ENCODE measurements around the gene ERICH4.

ERICH4 gene, protein sequence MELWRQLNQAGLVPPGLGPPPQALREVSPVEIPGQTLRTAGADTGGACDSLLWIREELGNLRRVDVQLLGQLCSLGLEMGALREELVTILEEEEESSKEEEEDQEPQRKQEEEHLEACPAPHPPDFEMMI

DNA sequence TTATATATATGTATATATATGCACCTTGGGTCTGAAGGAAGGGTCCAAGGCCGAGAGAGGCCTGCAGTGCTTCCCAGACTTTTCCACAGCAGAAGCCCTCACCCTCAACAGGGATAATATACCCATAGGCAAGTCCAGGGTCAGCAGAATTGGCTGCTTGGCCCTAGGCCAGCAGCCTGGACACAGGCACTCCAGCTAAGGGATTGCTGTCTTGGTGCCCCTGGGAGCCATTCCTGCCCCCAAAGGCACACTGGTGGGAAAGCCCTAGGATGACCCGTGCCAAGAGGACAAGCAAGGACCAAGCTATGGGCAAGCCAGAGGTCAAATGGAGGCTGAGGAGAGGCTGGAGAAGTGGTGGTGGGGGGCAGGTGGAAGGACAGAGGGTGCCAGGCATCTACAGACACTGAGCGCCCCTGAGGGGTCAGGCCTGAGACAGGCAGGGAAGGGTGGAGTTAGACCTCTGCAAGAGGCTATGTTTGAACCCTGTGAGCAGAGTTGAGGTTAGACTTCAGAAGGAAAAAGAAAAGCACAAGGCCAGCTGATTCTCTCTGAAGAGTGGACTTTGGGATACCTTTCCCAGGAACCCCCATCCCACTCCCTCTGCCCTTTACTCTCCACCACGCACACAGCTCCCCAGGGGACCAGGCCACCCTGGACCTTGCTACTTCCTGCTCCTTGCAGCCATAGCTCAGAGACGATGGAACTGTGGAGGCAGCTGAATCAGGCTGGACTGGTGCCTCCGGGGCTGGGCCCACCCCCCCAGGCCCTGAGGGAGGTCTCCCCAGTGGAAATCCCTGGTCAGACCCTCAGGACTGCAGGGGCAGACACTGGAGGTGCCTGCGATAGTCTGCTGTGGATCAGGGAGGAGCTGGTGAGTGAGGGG is at the start of gene ERICH4:
Gene ERICH4 (plus strand): TSS at position 684 of the 883 bp plus-strand sequence. CDS start 14 bp downstream, at position 698.
- no peak for DNase-seq (ENCODE audit: low read depth)
- TF ChIP-seq, protein P1, sequence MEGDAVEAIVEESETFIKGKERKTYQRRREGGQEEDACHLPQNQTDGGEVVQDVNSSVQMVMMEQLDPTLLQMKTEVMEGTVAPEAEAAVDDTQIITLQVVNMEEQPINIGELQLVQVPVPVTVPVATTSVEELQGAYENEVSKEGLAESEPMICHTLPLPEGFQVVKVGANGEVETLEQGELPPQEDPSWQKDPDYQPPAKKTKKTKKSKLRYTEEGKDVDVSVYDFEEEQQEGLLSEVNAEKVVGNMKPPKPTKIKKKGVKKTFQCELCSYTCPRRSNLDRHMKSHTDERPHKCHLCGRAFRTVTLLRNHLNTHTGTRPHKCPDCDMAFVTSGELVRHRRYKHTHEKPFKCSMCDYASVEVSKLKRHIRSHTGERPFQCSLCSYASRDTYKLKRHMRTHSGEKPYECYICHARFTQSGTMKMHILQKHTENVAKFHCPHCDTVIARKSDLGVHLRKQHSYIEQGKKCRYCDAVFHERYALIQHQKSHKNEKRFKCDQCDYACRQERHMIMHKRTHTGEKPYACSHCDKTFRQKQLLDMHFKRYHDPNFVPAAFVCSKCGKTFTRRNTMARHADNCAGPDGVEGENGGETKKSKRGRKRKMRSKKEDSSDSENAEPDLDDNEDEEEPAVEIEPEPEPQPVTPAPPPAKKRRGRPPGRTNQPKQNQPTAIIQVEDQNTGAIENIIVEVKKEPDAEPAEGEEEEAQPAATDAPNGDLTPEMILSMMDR (conservative IDR thresholded peaks at IDR 0.05; ENCODE audit: low read length), result no peak
- no peak within 1 kb of the TSS for H3K4me3 ChIP-seq (ENCODE audit: low read length)

DNA sequence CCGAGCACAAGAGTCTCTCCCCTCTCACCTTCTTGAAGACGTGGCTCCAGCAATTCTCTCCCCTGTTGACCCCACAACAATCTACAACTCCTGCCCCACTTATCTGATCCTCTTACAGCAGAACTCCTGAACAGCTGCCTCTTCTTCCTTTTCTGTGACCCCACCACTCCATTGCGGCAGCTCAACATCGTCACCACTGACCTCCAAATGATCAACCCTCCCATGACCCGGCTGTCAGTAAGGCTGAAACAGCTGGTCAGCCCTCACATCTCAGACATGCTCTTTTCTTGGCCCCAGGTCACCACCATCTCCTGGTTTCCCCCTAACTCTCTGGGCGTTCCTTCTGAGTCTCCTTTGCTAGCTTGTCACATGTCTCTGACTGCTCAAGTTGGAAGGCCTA is 47.6 kb upstream of the ERICH4 start:
- H3K4me3 ChIP-seq (ENCODE audit: low read length), result no peak overlapping the region
- DNase-seq (ENCODE audit: low read depth), result no peak
- TF ChIP-seq, protein P1 (conservative IDR thresholded peaks at IDR 0.05; ENCODE audit: low read length), result no peak

DNA sequence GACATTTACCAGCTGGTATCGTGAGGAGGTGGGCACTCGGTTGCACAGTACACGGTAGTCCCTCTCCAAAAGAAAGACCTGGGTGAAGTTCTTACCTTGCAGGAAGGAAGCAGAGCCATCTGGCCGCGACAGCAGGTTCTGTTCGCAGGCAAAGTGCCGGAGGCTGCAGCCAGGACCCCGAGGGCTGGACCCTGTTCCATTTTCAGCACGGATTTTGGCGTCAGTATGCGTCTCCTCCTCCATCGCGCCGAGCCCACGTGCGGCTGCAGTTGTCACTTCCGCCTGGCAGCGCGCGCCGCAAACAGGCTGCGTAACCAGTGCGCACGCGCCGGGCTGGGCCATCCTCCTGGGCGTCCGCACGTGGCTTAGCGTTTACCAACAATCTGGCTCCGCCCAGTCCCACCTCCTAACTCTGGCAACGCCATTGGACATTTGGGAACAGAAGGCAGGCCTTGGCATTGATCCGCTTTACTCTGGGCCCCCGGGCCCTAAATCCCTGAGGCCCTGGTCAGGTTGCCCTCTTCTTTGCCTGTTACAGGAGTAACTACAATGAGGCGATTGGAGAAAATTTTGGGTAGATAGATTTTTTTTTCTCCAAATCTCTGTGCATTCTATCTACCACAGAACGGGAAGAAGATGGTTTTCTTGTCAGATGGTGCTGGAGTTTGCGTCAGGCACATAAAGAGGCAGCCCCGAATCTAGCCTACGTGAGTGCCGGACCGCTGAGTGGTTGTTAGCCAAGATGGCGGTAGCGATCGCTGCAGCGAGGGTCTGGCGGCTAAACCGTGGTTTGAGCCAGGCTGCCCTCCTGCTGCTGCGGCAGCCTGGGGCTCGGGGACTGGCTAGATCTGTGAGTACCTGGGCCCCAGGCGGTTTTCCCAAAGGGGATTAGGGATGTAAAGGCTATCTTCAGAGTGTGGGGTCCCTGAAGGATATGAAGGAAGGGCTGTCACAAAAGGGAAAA is 45.6 kb upstream of the ERICH4 start, which contains the start of the genes BCKDHA and EXOSC5:
Gene BCKDHA (plus strand): TSS at position 733 of the 964 bp plus-strand sequence. CDS start 10 bp downstream, at position 743.
Gene EXOSC5 (minus strand): TSS at position 274 of the 964 bp plus-strand sequence. CDS start 31 bp downstream, at position 243.
- TF ChIP-seq, protein P1 (conservative IDR thresholded peaks at IDR 0.05; ENCODE audit: low read length), result no peak
- H3K4me3 ChIP-seq (ENCODE audit: low read length), result peak within 1 kb of the TSS; percentile 97
- peak; percentile 100 for DNase-seq (ENCODE audit: low read depth)

DNA sequence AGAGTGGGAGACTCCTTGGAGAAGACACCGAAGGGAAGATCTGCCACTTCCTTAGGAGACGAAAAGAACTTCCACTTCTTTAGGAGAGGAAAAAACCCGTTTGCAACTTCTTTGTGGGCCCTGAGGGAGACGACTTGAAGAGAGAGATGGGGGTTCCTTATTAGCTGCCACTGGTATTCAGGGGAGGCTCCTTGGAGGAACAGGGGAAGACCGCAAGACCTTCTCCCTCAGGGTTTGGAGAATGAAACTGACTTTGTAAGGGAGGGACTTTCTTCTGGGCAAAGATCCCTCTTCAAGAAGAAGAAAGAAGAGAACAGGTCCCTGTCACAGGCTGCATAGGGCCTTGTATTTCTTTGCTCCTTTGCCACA is 44.9 kb upstream of the ERICH4 start:
- TF ChIP-seq, protein P1 (conservative IDR thresholded peaks at IDR 0.05; ENCODE audit: low read length), result no peak
- H3K4me3 ChIP-seq (ENCODE audit: low read length), result peak overlapping the region; percentile 89
- DNase-seq (ENCODE audit: low read depth), result peak; percentile 18

DNA sequence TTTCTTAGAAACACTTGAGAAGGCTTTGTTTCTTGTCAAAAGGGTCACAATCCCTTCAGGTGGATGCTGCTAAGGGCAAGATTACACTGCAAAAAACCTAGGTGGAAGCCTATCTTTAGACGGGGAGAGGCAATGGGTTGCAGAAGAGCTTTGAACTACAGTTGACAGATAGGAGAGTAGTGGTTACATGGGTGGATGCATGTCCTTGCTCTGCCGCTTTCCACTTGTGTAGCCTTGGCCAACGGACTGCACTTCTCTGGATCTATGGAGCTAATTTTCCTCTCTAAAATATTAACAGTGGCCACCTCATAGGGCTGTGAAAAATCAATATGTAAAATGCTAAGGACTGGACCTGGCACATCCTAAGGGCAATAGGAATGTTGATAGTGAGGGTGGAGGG is 44.4 kb upstream of the ERICH4 start:
- TF ChIP-seq, protein P1 (conservative IDR thresholded peaks at IDR 0.05; ENCODE audit: low read length), result no peak
- H3K4me3 ChIP-seq (ENCODE audit: low read length), result peak overlapping the region; percentile 89
- no peak for DNase-seq (ENCODE audit: low read depth)

DNA sequence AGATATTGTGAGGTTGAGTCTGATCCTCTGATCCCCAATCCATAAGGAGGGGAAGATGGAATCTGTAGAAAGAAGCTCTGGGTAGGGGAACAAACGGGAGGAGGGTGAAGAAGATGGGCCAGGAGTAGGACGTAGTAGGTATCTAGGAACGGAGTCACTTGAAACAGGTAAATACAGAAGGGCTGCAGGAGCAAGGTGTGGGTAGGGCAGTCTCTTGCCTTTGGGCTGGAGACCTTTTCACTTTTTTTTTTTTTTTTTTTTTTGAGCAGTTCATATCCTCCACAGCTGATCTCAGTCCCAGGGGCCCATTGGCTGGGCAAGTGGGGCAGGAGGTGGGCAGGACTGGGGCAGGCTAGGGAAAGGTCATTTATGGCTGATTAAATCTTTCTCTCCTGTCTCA is 43.9 kb upstream of the ERICH4 start:
- no peak for DNase-seq (ENCODE audit: low read depth)
- H3K4me3 ChIP-seq (ENCODE audit: low read length), result peak overlapping the region; percentile 89
- TF ChIP-seq, protein P1 (conservative IDR thresholded peaks at IDR 0.05; ENCODE audit: low read length), result no peak
